Panc1 (cell line): ENCODE measurements around the gene FADD.

Experiments used
- POLR2AphosphoS5 ChIP-seq: IDR thresholded peaks from 2 replicates; pipeline ENCODE4 v1.6.1; 2012; ENCODE audit warnings: mild to moderate bottlenecking, low read depth, low read length, moderate library complexity
- TCF7L2 ChIP-seq: IDR thresholded peaks from 2 replicates; pipeline ENCODE4 v1.6.1; 2011; ENCODE audit warnings: mild to moderate bottlenecking, low read depth, low read length, inconsistent platforms
- TF ChIP-seq, protein P1 (sequence below): fragments of 450-650 bp; IDR thresholded peaks from 2 replicates; pipeline ENCODE4 v1.5.1; 2017; ENCODE audit warnings: mild to moderate bottlenecking
- TF ChIP-seq, protein P2 (sequence below), 2 experiments: IDR thresholded peaks; 2 replicates each; pipeline ENCODE4 v1.6.1; 2011 to 2012; ENCODE audit warnings: low read depth in 2 of 2, control low read depth in 1 of 2, low read length in 1 of 2, mild to moderate bottlenecking in 1 of 2, moderate library complexity in 1 of 2; ENCODE audit not compliant: insufficient read depth in 1 of 2

DNA sequence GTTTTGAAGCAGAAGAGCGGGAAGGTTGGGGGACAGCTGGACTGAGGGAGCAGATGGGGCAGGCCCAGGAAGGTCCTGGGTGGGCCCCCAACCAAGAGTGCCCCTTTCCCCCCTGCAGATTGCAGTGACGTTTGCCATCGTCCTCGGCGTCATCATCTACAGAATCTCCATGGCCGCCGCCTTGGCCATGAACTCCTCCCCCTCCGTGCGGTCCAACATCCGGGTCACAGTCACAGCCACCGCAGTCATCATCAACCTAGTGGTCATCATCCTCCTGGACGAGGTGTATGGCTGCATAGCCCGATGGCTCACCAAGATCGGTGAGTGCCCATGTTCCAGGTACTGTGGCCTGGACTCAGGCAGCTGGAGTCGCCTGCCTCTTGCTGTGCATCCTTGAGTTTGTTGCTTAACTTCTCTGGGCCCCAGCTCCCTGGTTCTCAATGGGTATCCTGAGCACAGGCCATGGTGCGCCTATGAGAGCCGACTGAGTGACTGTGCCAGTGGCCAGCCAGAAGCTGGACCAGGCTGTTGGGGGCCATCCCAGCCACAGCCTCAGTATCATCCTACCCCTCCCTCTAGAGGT is 42.0 kb upstream of the FADD start:
- TF ChIP-seq, protein P1, sequence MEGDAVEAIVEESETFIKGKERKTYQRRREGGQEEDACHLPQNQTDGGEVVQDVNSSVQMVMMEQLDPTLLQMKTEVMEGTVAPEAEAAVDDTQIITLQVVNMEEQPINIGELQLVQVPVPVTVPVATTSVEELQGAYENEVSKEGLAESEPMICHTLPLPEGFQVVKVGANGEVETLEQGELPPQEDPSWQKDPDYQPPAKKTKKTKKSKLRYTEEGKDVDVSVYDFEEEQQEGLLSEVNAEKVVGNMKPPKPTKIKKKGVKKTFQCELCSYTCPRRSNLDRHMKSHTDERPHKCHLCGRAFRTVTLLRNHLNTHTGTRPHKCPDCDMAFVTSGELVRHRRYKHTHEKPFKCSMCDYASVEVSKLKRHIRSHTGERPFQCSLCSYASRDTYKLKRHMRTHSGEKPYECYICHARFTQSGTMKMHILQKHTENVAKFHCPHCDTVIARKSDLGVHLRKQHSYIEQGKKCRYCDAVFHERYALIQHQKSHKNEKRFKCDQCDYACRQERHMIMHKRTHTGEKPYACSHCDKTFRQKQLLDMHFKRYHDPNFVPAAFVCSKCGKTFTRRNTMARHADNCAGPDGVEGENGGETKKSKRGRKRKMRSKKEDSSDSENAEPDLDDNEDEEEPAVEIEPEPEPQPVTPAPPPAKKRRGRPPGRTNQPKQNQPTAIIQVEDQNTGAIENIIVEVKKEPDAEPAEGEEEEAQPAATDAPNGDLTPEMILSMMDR, result no peak
- TF ChIP-seq POLR2AphosphoS5 (no peak), TCF7L2 (no peak)
- TF ChIP-seq, protein P2, sequence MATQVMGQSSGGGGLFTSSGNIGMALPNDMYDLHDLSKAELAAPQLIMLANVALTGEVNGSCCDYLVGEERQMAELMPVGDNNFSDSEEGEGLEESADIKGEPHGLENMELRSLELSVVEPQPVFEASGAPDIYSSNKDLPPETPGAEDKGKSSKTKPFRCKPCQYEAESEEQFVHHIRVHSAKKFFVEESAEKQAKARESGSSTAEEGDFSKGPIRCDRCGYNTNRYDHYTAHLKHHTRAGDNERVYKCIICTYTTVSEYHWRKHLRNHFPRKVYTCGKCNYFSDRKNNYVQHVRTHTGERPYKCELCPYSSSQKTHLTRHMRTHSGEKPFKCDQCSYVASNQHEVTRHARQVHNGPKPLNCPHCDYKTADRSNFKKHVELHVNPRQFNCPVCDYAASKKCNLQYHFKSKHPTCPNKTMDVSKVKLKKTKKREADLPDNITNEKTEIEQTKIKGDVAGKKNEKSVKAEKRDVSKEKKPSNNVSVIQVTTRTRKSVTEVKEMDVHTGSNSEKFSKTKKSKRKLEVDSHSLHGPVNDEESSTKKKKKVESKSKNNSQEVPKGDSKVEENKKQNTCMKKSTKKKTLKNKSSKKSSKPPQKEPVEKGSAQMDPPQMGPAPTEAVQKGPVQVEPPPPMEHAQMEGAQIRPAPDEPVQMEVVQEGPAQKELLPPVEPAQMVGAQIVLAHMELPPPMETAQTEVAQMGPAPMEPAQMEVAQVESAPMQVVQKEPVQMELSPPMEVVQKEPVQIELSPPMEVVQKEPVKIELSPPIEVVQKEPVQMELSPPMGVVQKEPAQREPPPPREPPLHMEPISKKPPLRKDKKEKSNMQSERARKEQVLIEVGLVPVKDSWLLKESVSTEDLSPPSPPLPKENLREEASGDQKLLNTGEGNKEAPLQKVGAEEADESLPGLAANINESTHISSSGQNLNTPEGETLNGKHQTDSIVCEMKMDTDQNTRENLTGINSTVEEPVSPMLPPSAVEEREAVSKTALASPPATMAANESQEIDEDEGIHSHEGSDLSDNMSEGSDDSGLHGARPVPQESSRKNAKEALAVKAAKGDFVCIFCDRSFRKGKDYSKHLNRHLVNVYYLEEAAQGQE (IDR thresholded peaks at IDR 0.05; ENCODE audit: insufficient read depth in 1 of 2, low read depth in 2 of 2, low read length in 1 of 2), result no peak
